SJCRH30 (cell line): ENCODE results near the gene ASTN2. TPM values are rescaled to one million over a fixed set of nuclear protein-coding genes. Genes with fewer than 3 reads are reported as not detected.

Experiments
- DNase-seq, 2 experiments: peaks; one replicate each; pipeline ENCODE4 v3.0.0-alpha.2; 2015 to 2020
- H3K27ac ChIP-seq: fragments of 250-450 bp; sonication (Bioruptor Pico); 2 replicates; pipeline ENCODE4 v1.5.1; 2020; ENCODE audit warnings: mild to moderate bottlenecking, moderate library complexity
- H3K27me3 ChIP-seq: fragments of 250-450 bp; sonication (Bioruptor Pico); 2 replicates; pipeline ENCODE4 v1.5.1; 2020; ENCODE audit warnings: mild to moderate bottlenecking, moderate library complexity
- H3K36me3 ChIP-seq: fragments of 250-450 bp; sonication (Bioruptor Pico); 2 replicates; pipeline ENCODE4 v1.5.1; 2020; ENCODE audit warnings: mild to moderate bottlenecking, moderate library complexity
- H3K4me1 ChIP-seq: fragments of 250-450 bp; sonication (Bioruptor Pico); 2 replicates; pipeline ENCODE4 v1.5.1; 2020; ENCODE audit warnings: mild to moderate bottlenecking, moderate library complexity
- H3K4me3 ChIP-seq: fragments of 250-450 bp; sonication (Bioruptor Pico); 2 replicates; pipeline ENCODE4 v1.5.1; 2020; ENCODE audit warnings: mild to moderate bottlenecking, moderate library complexity
- H3K9me3 ChIP-seq: fragments of 250-450 bp; sonication (Bioruptor Pico); replicated peaks from 2 replicates; pipeline ENCODE4 v1.5.1; 2020; ENCODE audit warnings: mild to moderate bottlenecking, moderate library complexity
- total RNA-seq: library from RNA; depleted of rRNA; stranded (reverse); fragments of >200 nt; shearing (Covaris generic); gene quantifications from 2 replicates; pipeline ENCODE4 v1.2.3, GENCODE V29; 2014

ASTN2 gene
- total RNA-seq, 1 experiment from 2014 or later: 19.8 TPM

- Histone ChIP-seq H3K27me3 (no peaks in the 10 kb centered on the region), H3K36me3 (no peaks in the 10 kb centered on the region), H3K4me1 (peaks cover 20% of the 10 kb centered on the region), H3K9me3 (peaks cover 22% of the 10 kb centered on the region), H3K27ac (peak overlapping the region; percentile 78), H3K4me3 (no peak overlapping the region)
- peak; percentile 59 to 88 for DNase-seq
These were observed 539.3 kb downstream of the ASTN2 start for GRCh38 chr9:116875576-116875975.

- H3K4me3 ChIP-seq: no peak overlapping the region
- DNase-seq: peak; percentile 88 to 93
- H3K36me3 ChIP-seq: no peaks in the 10 kb centered on the region
- H3K4me1 ChIP-seq: peaks cover 20% of the 10 kb centered on the region
- H3K9me3 ChIP-seq: peaks cover 22% of the 10 kb centered on the region
- no peaks in the 10 kb centered on the region for H3K27me3 ChIP-seq
- peak overlapping the region; percentile 78 for H3K27ac ChIP-seq
These were observed 540.6 kb downstream of the ASTN2 start for GRCh38 chr9:116873937-116874914.

GRCh38 chr9:116873491-116873890 is 541.4 kb downstream of the ASTN2 start:
- no peaks in the 10 kb centered on the region for H3K27me3 ChIP-seq
- DNase-seq: no peak
- peak overlapping the region; percentile 78 for H3K27ac ChIP-seq
- H3K9me3 ChIP-seq: peaks cover 22% of the 10 kb centered on the region
- no peak overlapping the region for H3K4me3 ChIP-seq
- H3K36me3 ChIP-seq: no peaks in the 10 kb centered on the region
- H3K4me1 ChIP-seq: peaks cover 20% of the 10 kb centered on the region

GRCh38 chr9:116870566-116870965 is 544.3 kb downstream of the ASTN2 start:
- Histone ChIP-seq H3K36me3 (no peaks in the 10 kb centered on the region), H3K4me1 (peaks cover 20% of the 10 kb centered on the region), H3K4me3 (no peak overlapping the region), H3K9me3 (no peaks in the 10 kb centered on the region), H3K27ac (no peak overlapping the region), H3K27me3 (no peaks in the 10 kb centered on the region)
- no peak for DNase-seq

- H3K27ac ChIP-seq: no peak overlapping the region
- H3K9me3 ChIP-seq: no peaks in the 10 kb centered on the region
- H3K4me1 ChIP-seq: no peaks in the 10 kb centered on the region
- H3K27me3 ChIP-seq: no peaks in the 10 kb centered on the region
- no peak overlapping the region for H3K4me3 ChIP-seq
- DNase-seq: no peak
- no peaks in the 10 kb centered on the region for H3K36me3 ChIP-seq
These were observed 546.7 kb downstream of the ASTN2 start for GRCh38 chr9:116868201-116868600.

GRCh38 chr9:116861321-116861720 is 553.5 kb downstream of the ASTN2 start:
- Histone ChIP-seq H3K27ac (peak overlapping the region; percentile 12; the same call in 1 of the 2 replicates), H3K4me3 (no peak overlapping the region), H3K9me3 (no peaks in the 10 kb centered on the region), H3K4me1 (peaks cover 19% of the 10 kb centered on the region), H3K36me3 (no peaks in the 10 kb centered on the region), H3K27me3 (no peaks in the 10 kb centered on the region)
- DNase-seq: peak; percentile 65 to 87

DNA sequence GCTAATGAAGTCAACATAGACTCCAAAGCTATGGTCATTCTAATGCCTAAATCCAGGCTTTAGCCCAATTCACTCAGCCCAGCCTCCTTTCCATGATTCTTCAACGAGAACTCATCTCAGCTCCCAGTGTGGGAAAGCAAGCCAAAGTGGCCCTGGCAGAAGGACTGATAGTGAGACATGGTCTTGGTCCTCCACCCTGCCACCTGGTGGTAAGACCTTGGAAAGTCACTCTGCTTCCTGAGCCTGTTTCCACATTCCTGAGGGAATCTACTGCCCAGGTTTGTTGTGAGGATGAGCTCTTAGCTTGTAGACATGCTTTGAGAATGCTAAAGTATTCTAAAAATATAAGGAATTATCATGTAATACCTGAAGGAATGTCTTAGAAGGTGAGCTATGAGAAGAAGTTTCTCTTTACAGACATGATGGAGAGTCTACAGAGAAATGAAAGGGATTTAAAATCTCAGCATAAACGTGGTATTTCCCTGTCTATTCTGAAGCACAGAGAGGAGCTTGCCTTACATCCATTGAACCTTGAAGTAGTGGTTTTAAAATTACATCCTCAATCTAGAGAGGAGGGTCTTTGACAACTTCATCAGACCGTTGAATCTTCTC is 554.2 kb downstream of the ASTN2 start:
- peak; percentile 85 to 94 for DNase-seq
- no peaks in the 10 kb centered on the region for H3K36me3 ChIP-seq
- no peaks in the 10 kb centered on the region for H3K9me3 ChIP-seq
- H3K27ac ChIP-seq: peak overlapping the region; percentile 12; the same call in 1 of the 2 replicates
- H3K27me3 ChIP-seq: no peaks in the 10 kb centered on the region
- H3K4me3 ChIP-seq: no peak overlapping the region
- H3K4me1 ChIP-seq: peaks cover 19% of the 10 kb centered on the region

DNA sequence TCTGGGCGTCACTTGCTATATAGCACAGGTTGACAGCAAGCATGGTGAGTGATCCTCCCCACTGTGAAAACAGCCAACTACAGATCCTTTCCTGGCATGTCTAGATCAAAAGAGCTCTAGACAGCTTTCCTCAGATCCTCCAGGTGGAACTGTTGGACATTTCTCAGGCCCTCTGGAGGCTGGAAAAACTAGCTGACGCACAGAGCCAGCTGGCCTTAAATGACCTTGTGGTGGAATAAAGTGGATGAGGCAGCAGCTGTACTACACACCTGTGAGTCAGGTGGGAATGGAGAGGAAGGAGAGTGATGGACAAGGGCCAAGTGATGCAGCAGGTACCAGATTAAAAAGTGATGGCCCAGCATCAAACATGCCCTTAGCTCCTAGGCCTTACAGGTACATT is 555.1 kb downstream of the ASTN2 start:
- Histone ChIP-seq H3K27me3 (no peaks in the 10 kb centered on the region), H3K36me3 (no peaks in the 10 kb centered on the region), H3K4me1 (peaks cover 19% of the 10 kb centered on the region), H3K27ac (no peak overlapping the region), H3K9me3 (no peaks in the 10 kb centered on the region), H3K4me3 (no peak overlapping the region)
- DNase-seq: no peak

DNA sequence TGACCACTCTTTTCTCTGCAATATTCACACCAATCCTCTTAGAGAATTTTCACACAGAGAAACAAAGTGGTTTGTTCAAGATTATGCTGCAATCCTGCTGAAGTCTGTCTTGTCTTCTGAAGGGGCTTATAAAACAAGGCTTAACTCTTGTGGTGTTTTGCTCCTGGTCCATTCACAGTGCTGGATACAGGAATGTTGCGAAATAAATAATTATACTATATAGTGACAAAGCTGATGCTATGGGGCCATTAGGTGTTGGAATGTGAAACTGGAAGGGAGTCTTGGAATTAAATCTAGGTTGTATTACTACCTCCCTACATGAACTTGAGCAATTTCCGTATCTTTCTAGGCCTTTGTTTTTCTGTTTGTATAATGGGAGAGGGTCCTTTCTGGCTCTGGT is 557.5 kb downstream of the ASTN2 start:
- no peak overlapping the region for H3K4me3 ChIP-seq
- H3K4me1 ChIP-seq: peaks cover 19% of the 10 kb centered on the region
- H3K27me3 ChIP-seq: no peaks in the 10 kb centered on the region
- H3K36me3 ChIP-seq: no peaks in the 10 kb centered on the region
- DNase-seq: no peak
- no peak overlapping the region for H3K27ac ChIP-seq
- no peaks in the 10 kb centered on the region for H3K9me3 ChIP-seq

DNA sequence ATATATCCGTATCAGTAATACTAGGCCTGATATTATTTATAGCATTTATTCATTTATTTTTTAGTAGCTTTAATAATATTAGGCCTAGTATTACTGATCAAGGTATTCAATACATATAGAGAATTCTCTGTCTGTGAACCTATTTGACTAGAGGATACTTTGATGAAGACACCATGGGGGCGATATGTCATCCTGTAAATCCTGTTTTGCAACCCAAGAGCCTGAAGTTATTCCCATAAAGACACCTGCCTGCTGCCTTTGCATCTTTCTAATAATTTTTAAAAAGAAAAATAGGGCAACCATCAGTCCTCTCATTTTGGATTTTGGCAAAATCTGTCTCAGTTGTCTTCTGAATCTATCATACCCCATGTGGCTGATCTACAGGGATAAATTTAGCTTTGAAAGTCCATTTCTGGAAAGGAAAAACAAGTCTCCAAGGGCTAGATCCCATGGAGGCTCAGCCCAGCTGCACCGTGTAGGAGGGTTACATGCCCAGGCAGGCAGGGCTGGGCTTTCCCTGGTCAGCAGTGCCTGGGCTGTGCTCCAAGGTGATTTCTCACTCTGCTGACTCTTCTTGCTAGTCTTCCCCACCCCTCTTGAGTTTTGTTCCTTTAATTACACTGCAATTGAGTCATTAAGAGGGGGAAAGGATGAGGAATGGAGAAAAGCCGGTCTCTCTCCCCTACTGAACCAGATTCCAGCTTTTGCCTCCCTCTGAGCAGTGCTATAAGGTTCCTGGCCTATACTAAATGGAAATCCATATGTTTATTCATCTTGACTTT is 558.8 kb downstream of the ASTN2 start:
- no peak overlapping the region for H3K27ac ChIP-seq
- no peak for DNase-seq
- no peaks in the 10 kb centered on the region for H3K27me3 ChIP-seq
- no peak overlapping the region for H3K4me3 ChIP-seq
- H3K36me3 ChIP-seq: no peaks in the 10 kb centered on the region
- H3K9me3 ChIP-seq: no peaks in the 10 kb centered on the region
- peaks cover 11% of the 10 kb centered on the region for H3K4me1 ChIP-seq

- H3K36me3 ChIP-seq: no peaks in the 10 kb centered on the region; the same call in 1 of the 2 replicates
- 0 out of 2 replicates have a peak, but pooled peaks cover 3% of the 10 kb centered on the region for H3K9me3 ChIP-seq
- DNase-seq: no peak
- peaks cover 8% of the 10 kb centered on the region for H3K4me1 ChIP-seq
- no peaks in the 10 kb centered on the region for H3K27me3 ChIP-seq
- H3K27ac ChIP-seq: no peak overlapping the region
- no peak overlapping the region for H3K4me3 ChIP-seq
These were observed 565.1 kb downstream of the ASTN2 start for GRCh38 chr9:116849721-116850120.

- peaks cover 6% of the 10 kb centered on the region; the same call in 1 of the 2 replicates for H3K36me3 ChIP-seq
- H3K4me3 ChIP-seq: no peak overlapping the region
- H3K27ac ChIP-seq: peak overlapping the region; percentile 74
- no peaks in the 10 kb centered on the region for H3K27me3 ChIP-seq
- DNase-seq: peak; percentile 70 to 85
- H3K4me1 ChIP-seq: peaks cover 23% of the 10 kb centered on the region
- H3K9me3 ChIP-seq: 0 out of 2 replicates have a peak, but pooled peaks cover 6% of the 10 kb centered on the region
These were observed 570.2 kb downstream of the ASTN2 start for GRCh38 chr9:116844621-116845020.

DNA sequence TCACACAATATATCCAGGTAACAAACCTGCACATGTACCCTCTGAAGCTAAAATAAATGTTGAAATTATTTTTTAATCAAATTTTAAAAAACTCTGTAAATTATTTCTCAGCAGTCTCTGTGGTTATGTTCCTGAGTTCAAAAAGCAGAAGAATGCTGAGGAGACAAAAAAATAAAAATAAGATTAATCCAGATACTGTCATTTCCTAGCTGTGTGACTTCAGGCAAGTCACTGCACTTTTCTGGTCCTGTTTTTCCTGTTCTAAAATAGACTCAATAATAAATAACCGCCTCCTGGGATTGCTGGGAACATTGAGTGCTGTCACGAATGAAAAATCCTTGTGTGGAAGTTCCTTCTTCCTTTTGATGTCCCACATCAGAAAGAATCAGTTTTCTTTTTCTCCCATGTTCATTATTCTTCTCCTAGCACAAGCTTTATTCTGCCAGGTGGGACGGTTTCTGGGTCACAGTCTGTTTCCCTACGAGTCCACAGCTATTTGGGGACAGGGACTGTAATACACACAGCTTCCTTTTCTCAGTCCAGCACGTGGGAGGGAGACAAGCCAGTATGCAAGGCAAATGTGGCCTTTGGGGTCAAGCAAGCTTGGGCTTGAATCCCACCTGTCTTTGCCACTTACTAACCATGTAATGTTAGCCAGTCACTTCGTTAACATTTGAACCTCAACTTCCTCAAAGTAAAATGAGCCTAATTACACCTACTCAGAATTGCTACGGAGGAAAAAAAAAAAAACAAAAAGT is 570.8 kb downstream of the ASTN2 start:
- DNase-seq: peak; percentile 95 to 98

GRCh38 chr9:116842658-116843057 is 572.2 kb downstream of the ASTN2 start:
- Histone ChIP-seq H3K27ac (no peak overlapping the region), H3K27me3 (no peaks in the 10 kb centered on the region), H3K9me3 (0 out of 2 replicates have a peak, but pooled peaks cover 6% of the 10 kb centered on the region), H3K4me1 (peaks cover 37% of the 10 kb centered on the region), H3K4me3 (no peak overlapping the region), H3K36me3 (peaks cover 6% of the 10 kb centered on the region; the same call in 1 of the 2 replicates)
- peak; percentile 25 to 45 for DNase-seq

More for the DNA sequence above, 570.8 kb downstream of the ASTN2 start:
- Histone ChIP-seq H3K27me3 (no peaks in the 10 kb centered on the region), H3K4me3 (no peak overlapping the region), H3K27ac (peak overlapping the region; percentile 74), H3K36me3 (peaks cover 6% of the 10 kb centered on the region; the same call in 1 of the 2 replicates), H3K9me3 (0 out of 2 replicates have a peak, but pooled peaks cover 6% of the 10 kb centered on the region), H3K4me1 (peaks cover 23% of the 10 kb centered on the region)
